PC-9 (cell line): Measurements from ENCODE around the gene TCAIM.

Experiments used
- CTCF ChIP-seq: fragments of 200-600 bp; sonication (generic); conservative IDR thresholded peaks from 2 replicates; pipeline ENCODE4 v1.6.1; 2017; ENCODE audit warnings: mixed run types, antibody characterized with exemption, mild to moderate bottlenecking, moderate library complexity
- EZH2 ChIP-seq: fragments of 200-600 bp; sonication (generic); IDR thresholded peaks from 2 replicates; pipeline ENCODE4 v1.8.0; 2017; ENCODE audit warnings: antibody characterized with exemption, low read depth

GRCh38 chr3:44375450-44375849 is 36.9 kb downstream of the TCAIM start:
- TF ChIP-seq CTCF (no peak), EZH2 (no peak)
